Measurements from ENCODE around the gene PHETA1.

The PHETA1 gene

GRCh38 chr12:111368788-111369495 is at the start of gene PHETA1:
Gene PHETA1, minus strand, starts transcription at chr12:111369095. Its CDS starts 5,668 bp downstream, at chr12:111363427.
- peak; percentile 87 for DNase-seq

- no peak for DNase-seq
Observed at GRCh38 chr12:111418594-111418880, 49.6 kb upstream of the PHETA1 start.

- no peak for DNase-seq
Observed at GRCh38 chr12:111417784-111418593, 49.1 kb upstream of the PHETA1 start.

GRCh38 chr12:111417290-111417689 is 48.4 kb upstream of the PHETA1 start:
- DNase-seq: no peak

- no peak for DNase-seq
Observed at GRCh38 chr12:111414711-111415252, 45.9 kb upstream of the PHETA1 start.

GRCh38 chr12:111413442-111414086 is 44.7 kb upstream of the PHETA1 start:
- DNase-seq: no peak

GRCh38 chr12:111412830-111413441 is 44.0 kb upstream of the PHETA1 start:
- no peak for DNase-seq

- DNase-seq: peak; percentile 49
Observed at GRCh38 chr12:111412007-111412829, 43.3 kb upstream of the PHETA1 start.

GRCh38 chr12:111411185-111411764 is 42.4 kb upstream of the PHETA1 start:
- DNase-seq: no peak

- DNase-seq: no peak
Observed at GRCh38 chr12:111410431-111411184, 41.7 kb upstream of the PHETA1 start.

- peak; percentile 57 for DNase-seq
Observed at GRCh38 chr12:111409780-111410430, 41.0 kb upstream of the PHETA1 start.

- peak; percentile 54 for DNase-seq
Observed at GRCh38 chr12:111409403-111409779, 40.5 kb upstream of the PHETA1 start.

- DNase-seq: no peak
Observed at GRCh38 chr12:111408686-111409402, 39.9 kb upstream of the PHETA1 start.

- no peak for DNase-seq
Observed at GRCh38 chr12:111408116-111408440, 39.2 kb upstream of the PHETA1 start.

- no peak for DNase-seq
Observed at GRCh38 chr12:111407377-111408115, 38.7 kb upstream of the PHETA1 start.

GRCh38 chr12:111406474-111407376 is 37.8 kb upstream of the PHETA1 start:
- DNase-seq: peak; percentile 48

GRCh38 chr12:111405859-111406473 is 37.1 kb upstream of the PHETA1 start, which contains the start of gene SH2B3:
Gene SH2B3, plus strand, starts transcription at chr12:111405923. Its CDS starts 12,223 bp downstream, at chr12:111418146.
- peak; percentile 83 for DNase-seq

All from CD4-positive, alpha-beta T cell treated with Interleukin-6 for 4 hours (primary cell).